Astrocyte (in vitro differentiated cells and primary cell): Measurements from ENCODE around the gene UGT1A1. TPM values are rescaled to one million over a fixed set of nuclear protein-coding genes. Genes with fewer than 3 reads are reported as not detected.

Experiments used
- DNase-seq: peaks from one replicate; pipeline ENCODE4 v3.0.0-alpha.2; 2010; ENCODE audit warnings: low read depth
- FAIRE-seq: peaks from 2 replicates; lab custom pipeline; 2011; peaks lifted over from hg19 to GRCh38; lab: Jason Lieb, UNC
- H2AFZ ChIP-seq: 2 replicates; pipeline ENCODE4 v1.6.0; 2012; ENCODE audit warnings: low read depth, low read length, inconsistent platforms
- H3K27ac ChIP-seq: 2 replicates; pipeline ENCODE4 v1.5.1; 2011; ENCODE audit warnings: low read depth, low read length, inconsistent platforms
- H3K27me3 ChIP-seq: 2 replicates; pipeline ENCODE4 v1.6.0; 2011; ENCODE audit warnings: low read length, inconsistent platforms; ENCODE audit not compliant: insufficient read depth
- H3K36me3 ChIP-seq: 2 replicates; pipeline ENCODE4 v1.5.1; 2011; ENCODE audit warnings: low read length, inconsistent platforms; ENCODE audit not compliant: insufficient read depth
- H3K4me1 ChIP-seq: 2 replicates; pipeline ENCODE4 v1.5.1; 2011; ENCODE audit warnings: low read length, inconsistent platforms; ENCODE audit not compliant: insufficient read depth
- H3K4me2 ChIP-seq: 2 replicates; pipeline ENCODE4 v1.6.0; 2012; ENCODE audit warnings: low read length, inconsistent platforms
- H3K4me3 ChIP-seq: 2 replicates; pipeline ENCODE4 v1.5.1; 2011; ENCODE audit warnings: low read depth, mild to moderate bottlenecking, low read length, inconsistent platforms; ENCODE audit not compliant: insufficient read depth
- H3K79me2 ChIP-seq: 2 replicates; pipeline ENCODE4 v1.6.0; 2012; ENCODE audit warnings: mild to moderate bottlenecking, low read length, inconsistent platforms; ENCODE audit not compliant: insufficient read depth
- H3K9ac ChIP-seq: 2 replicates; pipeline ENCODE4 v1.6.0; 2012; ENCODE audit warnings: mild to moderate bottlenecking, low read length, inconsistent platforms
- H3K9me3 ChIP-seq: 2 replicates; pipeline ENCODE4 v1.5.1; 2012; ENCODE audit warnings: low read depth, mild to moderate bottlenecking, low read length, inconsistent platforms; ENCODE audit not compliant: insufficient read depth
- H4K20me1 ChIP-seq: 2 replicates; pipeline ENCODE4 v1.6.0; 2012; ENCODE audit warnings: low read length, inconsistent platforms; ENCODE audit not compliant: insufficient read depth
- H3K27ac Mint-ChIP-seq: one replicate; pipeline ENCODE4 v1.8.0; 2021; ENCODE audit warnings: mild to moderate bottlenecking, mixed read lengths; ENCODE audit not compliant: unreplicated experiment
- H3K27me3 Mint-ChIP-seq: one replicate; pipeline ENCODE4 v1.8.0; 2021; ENCODE audit warnings: low read depth, mixed read lengths; ENCODE audit not compliant: unreplicated experiment
- H3K36me3 Mint-ChIP-seq: one replicate; pipeline ENCODE4 v1.8.0; 2021; ENCODE audit warnings: low read depth, mixed read lengths; ENCODE audit not compliant: unreplicated experiment
- H3K4me1 Mint-ChIP-seq: one replicate; pipeline ENCODE4 v1.8.0; 2021; ENCODE audit warnings: low read depth, mixed read lengths; ENCODE audit not compliant: unreplicated experiment
- H3K4me3 Mint-ChIP-seq: one replicate; pipeline ENCODE4 v1.8.0; 2021; ENCODE audit warnings: mild to moderate bottlenecking, moderate library complexity, mixed read lengths; ENCODE audit not compliant: unreplicated experiment
- H3K9me3 Mint-ChIP-seq: one replicate; pipeline ENCODE4 v1.8.0; 2021; ENCODE audit warnings: mild to moderate bottlenecking, mixed read lengths; ENCODE audit not compliant: unreplicated experiment
- CTCF ChIP-seq: IDR thresholded peaks from 2 replicates; pipeline ENCODE4 v1.5.1; 2011; ENCODE audit warnings: low read depth, mild to moderate bottlenecking, inconsistent platforms, low read length, moderate library complexity; ENCODE audit not compliant: insufficient read depth
- EZH2 ChIP-seq: IDR thresholded peaks from 2 replicates; pipeline ENCODE4 v1.6.1; 2012; ENCODE audit warnings: mild to moderate bottlenecking, low read length, inconsistent platforms; ENCODE audit not compliant: insufficient read depth
- total RNA-seq: library from RNA; stranded (reverse); gene quantifications from 2 replicates; pipeline ENCODE4 v1.2.1, GENCODE V29; 2021

Gene UGT1A1
- total RNA-seq, 1 donor from 2014 or later = not detected

DNA sequence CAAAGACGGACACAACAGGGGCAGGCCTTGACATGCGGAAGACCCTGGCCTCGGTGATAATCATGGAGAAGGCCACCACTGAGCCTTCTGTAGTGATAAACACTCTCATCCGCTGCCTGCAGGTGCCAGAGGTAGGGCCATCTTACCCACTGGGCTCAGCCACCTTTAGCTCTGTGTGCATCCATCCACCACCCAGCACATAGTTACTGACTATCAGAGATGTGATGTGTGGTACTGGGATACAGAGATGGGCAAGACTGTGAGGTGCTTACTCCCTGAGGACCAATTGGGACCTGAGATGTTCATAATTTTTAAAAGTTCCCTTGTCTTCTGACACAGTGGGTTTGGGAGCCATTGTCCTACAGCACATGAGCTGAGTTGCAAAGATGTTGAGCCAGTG is 19.7 kb downstream of the UGT1A1 start:
- Mint-ChIP-seq H3K4me3 (no peak overlapping the region), H3K27me3 (peaks cover 6% of the 10 kb centered on the region), H3K9me3 (peaks cover 22% of the 10 kb centered on the region), H3K4me1 (no peaks in the 10 kb centered on the region), H3K36me3 (no peaks in the 10 kb centered on the region), H3K27ac (no peak overlapping the region)
- Histone ChIP-seq H3K9me3 (peaks cover 8% of the 10 kb centered on the region), H3K36me3 (no peaks in the 10 kb centered on the region), H3K4me1 (no peaks in the 10 kb centered on the region), H2AFZ (no peak overlapping the region), H3K9ac (no peak overlapping the region), H3K27ac (no peak overlapping the region), H3K4me2 (no peak overlapping the region), H4K20me1 (no peaks in the 10 kb centered on the region), H3K79me2 (no peaks in the 10 kb centered on the region), H3K27me3 (no peaks in the 10 kb centered on the region), H3K4me3 (no peak overlapping the region)
- no peak for FAIRE-seq
- no peak for DNase-seq
- TF ChIP-seq CTCF (no peak), EZH2 (no peak)

GRCh38 chr2:233780771-233781170 is 20.7 kb downstream of the UGT1A1 start:
- Histone ChIP-seq H3K4me2 (no peak overlapping the region), H3K27me3 (no peaks in the 10 kb centered on the region), H3K27ac (no peak overlapping the region), H4K20me1 (no peaks in the 10 kb centered on the region), H3K9me3 (peaks cover 4% of the 10 kb centered on the region), H3K9ac (no peak overlapping the region), H2AFZ (no peak overlapping the region), H3K79me2 (no peaks in the 10 kb centered on the region), H3K4me1 (no peaks in the 10 kb centered on the region), H3K4me3 (no peak overlapping the region), H3K36me3 (no peaks in the 10 kb centered on the region)
- H3K4me1 Mint-ChIP-seq = no peaks in the 10 kb centered on the region
- DNase-seq (no peak), FAIRE-seq (no peak)
- no peak for TF ChIP-seq EZH2
- no peak for TF ChIP-seq CTCF
- H3K36me3 Mint-ChIP-seq = no peaks in the 10 kb centered on the region
- no peak overlapping the region for H3K4me3 Mint-ChIP-seq
- no peak overlapping the region for H3K27ac Mint-ChIP-seq
- H3K9me3 Mint-ChIP-seq = peaks cover 16% of the 10 kb centered on the region
- H3K27me3 Mint-ChIP-seq = peaks cover 6% of the 10 kb centered on the region

DNA sequence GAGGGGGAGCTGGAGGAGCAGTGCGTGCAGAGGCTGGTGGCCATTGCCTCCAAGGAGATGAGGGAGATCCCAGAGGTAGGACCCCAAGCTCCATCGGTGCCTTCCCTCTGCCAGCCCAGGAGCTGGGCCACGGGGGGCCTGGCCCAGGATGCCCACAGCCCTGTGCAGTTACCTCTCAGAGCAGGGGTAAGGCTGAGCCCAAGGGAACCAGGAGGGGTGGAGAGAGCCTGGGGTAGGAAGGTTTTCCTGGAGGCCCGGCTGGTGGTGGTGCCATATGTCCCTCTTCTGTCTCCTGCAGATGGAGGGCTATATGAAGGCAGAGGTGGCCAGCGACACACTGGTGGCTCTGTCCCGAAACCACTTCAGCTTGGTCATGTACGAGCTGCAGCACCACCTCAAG is 29.5 kb downstream of the UGT1A1 start:
- Histone ChIP-seq H3K27me3 (no peaks in the 10 kb centered on the region), H3K4me3 (no peak overlapping the region), H2AFZ (no peak overlapping the region), H3K4me1 (no peaks in the 10 kb centered on the region), H3K4me2 (no peak overlapping the region), H3K36me3 (no peaks in the 10 kb centered on the region), H3K79me2 (no peaks in the 10 kb centered on the region), H3K27ac (no peak overlapping the region), H3K9me3 (peaks cover 3% of the 10 kb centered on the region), H3K9ac (no peak overlapping the region), H4K20me1 (no peaks in the 10 kb centered on the region)
- FAIRE-seq (no peak), DNase-seq (no peak)
- Mint-ChIP-seq H3K36me3 (no peaks in the 10 kb centered on the region), H3K27me3 (peaks cover 24% of the 10 kb centered on the region), H3K4me1 (no peaks in the 10 kb centered on the region), H3K27ac (no peak overlapping the region), H3K9me3 (peaks cover 12% of the 10 kb centered on the region), H3K4me3 (no peak overlapping the region)
- TF ChIP-seq EZH2 (no peak), CTCF (no peak)
